WTC11 (cell line): ENCODE measurements around the gene CHST15. TPM values are rescaled to one million over a fixed set of nuclear protein-coding genes. Genes with fewer than 3 reads are reported as not detected.

ENCODE experiments used
- ATAC-seq: fragments of 200-7000 bp; cut with Tn5 transposase; 2 replicates; pipeline ENCODE4 v1.10.0; 2021; ENCODE audit warnings: mild to moderate bottlenecking, moderate library complexity
- CTCF ChIA-PET: fragments of 300-600 bp; sonication (Branson Sonifier 250); formaldehyde crosslinking; loops from one replicate; lab custom pipeline; 2021; ENCODE audit warnings: antibody characterized with exemption; lab: Charles Lee
- POLR2A ChIA-PET: fragments of 350-600 bp; sonication (Branson Sonifier 250); formaldehyde crosslinking; loops from one replicate; lab custom pipeline; 2021; ENCODE audit warnings: antibody characterized with exemption; lab: Charles Lee
- DNase-seq: peaks from one replicate; pipeline ENCODE4 v3.0.0; 2021; ENCODE audit warnings: low spot score
- H3K27ac Mint-ChIP-seq: 2 replicates; pipeline ENCODE4 v1.8.0; 2021; ENCODE audit warnings: mixed read lengths
- H3K27me3 Mint-ChIP-seq: 2 replicates; pipeline ENCODE4 v1.8.0; 2021; ENCODE audit warnings: low read depth, mild to moderate bottlenecking, moderate library complexity, mixed read lengths
- H3K36me3 Mint-ChIP-seq: 2 replicates; pipeline ENCODE4 v1.8.0; 2021; ENCODE audit warnings: mixed read lengths
- H3K4me1 Mint-ChIP-seq: 2 replicates; pipeline ENCODE4 v1.8.0; 2022; ENCODE audit warnings: mixed read lengths
- H3K4me3 Mint-ChIP-seq: 2 replicates; pipeline ENCODE4 v1.8.0; 2021; ENCODE audit warnings: mild to moderate bottlenecking, moderate library complexity, mixed read lengths
- H3K9me3 Mint-ChIP-seq: 2 replicates; pipeline ENCODE4 v1.8.0; 2021; ENCODE audit warnings: mixed read lengths
- ESRRA ChIP-seq: sonication (generic); formaldehyde crosslinking; IDR thresholded peaks from 2 replicates; pipeline ENCODE4 v1.8.1; 2022; ENCODE audit warnings: mild to moderate bottlenecking, missing genetic modification reagents, borderline replicate concordance
- FOXJ3 ChIP-seq: sonication (generic); formaldehyde crosslinking; IDR thresholded peaks from 2 replicates; pipeline ENCODE4 v1.9.0; 2021; ENCODE audit warnings: missing genetic modification reagents, mild to moderate bottlenecking, borderline replicate concordance
- FOXK1 ChIP-seq: sonication (generic); formaldehyde crosslinking; IDR thresholded peaks from 2 replicates; pipeline ENCODE4 v1.8.0; 2022; ENCODE audit warnings: mild to moderate bottlenecking, moderate library complexity, missing genetic modification reagents
- GABPB1 ChIP-seq: sonication (generic); formaldehyde crosslinking; IDR thresholded peaks from 2 replicates; pipeline ENCODE4 v1.8.1; 2023; ENCODE audit warnings: mild to moderate bottlenecking, missing genetic modification reagents
- IRF2 ChIP-seq: sonication (generic); formaldehyde crosslinking; IDR thresholded peaks from 2 replicates; pipeline ENCODE4 v1.8.0; 2022; ENCODE audit warnings: low read depth, missing genetic modification reagents, borderline replicate concordance
- MYBL2 ChIP-seq: sonication (generic); formaldehyde crosslinking; IDR thresholded peaks from 2 replicates; pipeline ENCODE4 v1.8.1; 2023; ENCODE audit warnings: mild to moderate bottlenecking, moderate library complexity, missing genetic modification reagents
- NFYB ChIP-seq: sonication (generic); formaldehyde crosslinking; conservative IDR thresholded peaks from 2 replicates; pipeline ENCODE4 v1.8.0; 2022; ENCODE audit warnings: low read depth, missing genetic modification reagents
- NR3C1 ChIP-seq: sonication (generic); formaldehyde crosslinking; conservative IDR thresholded peaks from 2 replicates; pipeline ENCODE4 v1.8.1; 2023; ENCODE audit warnings: low read depth, mild to moderate bottlenecking, missing genetic modification reagents
- OVOL2 ChIP-seq: fragments of 250-450 bp; sonication (Bioruptor Pico); IDR thresholded peaks from 2 replicates; pipeline ENCODE4 v1.9.0; 2021; ENCODE audit warnings: mild to moderate bottlenecking, borderline replicate concordance
- SMAD4 ChIP-seq: sonication (generic); formaldehyde crosslinking; IDR thresholded peaks from 2 replicates; pipeline ENCODE4 v1.8.0; 2022; ENCODE audit warnings: mild to moderate bottlenecking, missing genetic modification reagents
- TCF7 ChIP-seq: sonication (generic); formaldehyde crosslinking; IDR thresholded peaks from 2 replicates; pipeline ENCODE4 v1.8.0; 2022; ENCODE audit warnings: mild to moderate bottlenecking, low read depth, missing genetic modification reagents, moderate library complexity
- TEAD4 ChIP-seq: sonication (generic); formaldehyde crosslinking; IDR thresholded peaks from 2 replicates; pipeline ENCODE4 v1.8.0; 2022; ENCODE audit warnings: mild to moderate bottlenecking, missing genetic modification reagents
- ZNF138 ChIP-seq: sonication (generic); formaldehyde crosslinking; conservative IDR thresholded peaks from 2 replicates; pipeline ENCODE4 v1.8.1; 2022; ENCODE audit warnings: mild to moderate bottlenecking, moderate library complexity, missing genetic modification reagents
- ZNF263 ChIP-seq: sonication (generic); formaldehyde crosslinking; IDR thresholded peaks from 2 replicates; pipeline ENCODE4 v1.8.1; 2022; ENCODE audit warnings: low read depth, mild to moderate bottlenecking, moderate library complexity, missing genetic modification reagents
- total RNA-seq: library from RNA; stranded (reverse); gene quantifications from 3 replicates; pipeline ENCODE4 v1.2.3, GENCODE V29; 2021
- TF ChIP-seq, protein P1 (sequence below): sonication (generic); formaldehyde crosslinking; IDR thresholded peaks from 2 replicates; pipeline ENCODE4 v1.8.1; 2023; ENCODE audit warnings: mild to moderate bottlenecking, moderate library complexity, missing genetic modification reagents
- TF ChIP-seq, protein P2 (sequence below): sonication (generic); formaldehyde crosslinking; IDR thresholded peaks from 2 replicates; pipeline ENCODE4 v1.8.1; 2022; ENCODE audit warnings: mild to moderate bottlenecking, missing genetic modification reagents, moderate library complexity, borderline replicate concordance
- TF ChIP-seq, protein P3 (sequence below): fragments of 250-450 bp; sonication (Bioruptor Pico); IDR thresholded peaks from 2 replicates; pipeline ENCODE4 v1.8.0; 2021; ENCODE audit warnings: mild to moderate bottlenecking
- TF ChIP-seq, protein P4 (sequence below): fragments of 250-450 bp; sonication (Bioruptor Pico); IDR thresholded peaks from 2 replicates; pipeline ENCODE4 v1.9.0; 2021; ENCODE audit warnings: mild to moderate bottlenecking, borderline replicate concordance
- TF ChIP-seq, protein P5 (sequence below): sonication (generic); formaldehyde crosslinking; IDR thresholded peaks from 2 replicates; pipeline ENCODE4 v1.8.1; 2022; ENCODE audit warnings: low read depth, missing genetic modification reagents, borderline replicate concordance

CHST15 gene
- total RNA-seq, 1 experiment from 2014 or later: 10.7 TPM

DNA sequence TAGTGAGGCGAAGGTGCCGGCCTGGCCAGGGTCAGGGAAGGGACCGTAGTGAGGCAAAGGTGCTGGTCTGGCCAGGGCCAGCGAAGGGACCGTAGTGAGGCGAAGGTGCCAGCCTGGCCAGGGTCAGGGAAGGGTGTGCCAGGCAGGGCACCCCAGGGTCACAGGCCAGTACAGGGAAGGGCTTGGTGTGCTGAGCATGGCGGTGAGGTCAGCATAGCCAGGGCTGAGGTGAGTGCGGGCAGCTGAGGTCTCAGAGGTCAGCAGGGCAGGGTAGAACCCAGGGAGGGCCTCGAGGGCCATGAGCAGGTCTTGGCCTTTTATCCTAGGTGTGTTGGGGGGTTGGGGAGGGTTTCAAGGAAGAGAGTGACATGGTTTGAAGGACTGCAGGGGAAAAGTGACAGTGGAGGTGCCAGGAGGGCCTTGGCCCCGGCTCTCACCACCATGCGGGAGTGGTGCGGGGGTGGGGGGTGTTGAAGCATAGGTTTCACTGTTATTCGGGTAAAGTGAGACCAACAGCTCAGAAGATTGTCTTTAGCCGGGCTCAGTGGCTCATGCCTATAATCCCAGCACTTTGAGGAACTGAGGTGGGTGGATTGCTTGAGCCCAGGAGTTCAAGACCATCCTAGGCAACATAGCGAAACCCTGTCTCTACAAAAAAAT, 93.3 kb downstream of the CHST15 start:
- no peak overlapping the region for H3K4me3 Mint-ChIP-seq
- no peak for DNase-seq
- TF ChIP-seq, protein P1, sequence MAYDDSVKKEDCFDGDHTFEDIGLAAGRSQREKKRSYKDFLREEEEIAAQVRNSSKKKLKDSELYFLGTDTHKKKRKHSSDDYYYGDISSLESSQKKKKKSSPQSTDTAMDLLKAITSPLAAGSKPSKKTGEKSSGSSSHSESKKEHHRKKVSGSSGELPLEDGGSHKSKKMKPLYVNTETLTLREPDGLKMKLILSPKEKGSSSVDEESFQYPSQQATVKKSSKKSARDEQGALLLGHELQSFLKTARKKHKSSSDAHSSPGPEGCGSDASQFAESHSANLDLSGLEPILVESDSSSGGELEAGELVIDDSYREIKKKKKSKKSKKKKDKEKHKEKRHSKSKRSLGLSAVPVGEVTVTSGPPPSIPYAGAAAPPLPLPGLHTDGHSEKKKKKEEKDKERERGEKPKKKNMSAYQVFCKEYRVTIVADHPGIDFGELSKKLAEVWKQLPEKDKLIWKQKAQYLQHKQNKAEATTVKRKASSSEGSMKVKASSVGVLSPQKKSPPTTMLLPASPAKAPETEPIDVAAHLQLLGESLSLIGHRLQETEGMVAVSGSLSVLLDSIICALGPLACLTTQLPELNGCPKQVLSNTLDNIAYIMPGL (CRISPR knock-in tag): no peak
- TF ChIP-seq TEAD4 (no peak), NFYB (CRISPR knock-in tag) (no peak), FOXJ3 (CRISPR knock-in tag) (no peak), ZNF138 (CRISPR knock-in tag) (no peak), TCF7 (CRISPR knock-in tag) (no peak), GABPB1 (CRISPR knock-in tag) (no peak)
- TF ChIP-seq, protein P2, sequence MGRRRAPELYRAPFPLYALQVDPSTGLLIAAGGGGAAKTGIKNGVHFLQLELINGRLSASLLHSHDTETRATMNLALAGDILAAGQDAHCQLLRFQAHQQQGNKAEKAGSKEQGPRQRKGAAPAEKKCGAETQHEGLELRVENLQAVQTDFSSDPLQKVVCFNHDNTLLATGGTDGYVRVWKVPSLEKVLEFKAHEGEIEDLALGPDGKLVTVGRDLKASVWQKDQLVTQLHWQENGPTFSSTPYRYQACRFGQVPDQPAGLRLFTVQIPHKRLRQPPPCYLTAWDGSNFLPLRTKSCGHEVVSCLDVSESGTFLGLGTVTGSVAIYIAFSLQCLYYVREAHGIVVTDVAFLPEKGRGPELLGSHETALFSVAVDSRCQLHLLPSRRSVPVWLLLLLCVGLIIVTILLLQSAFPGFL: no peak
- POLR2A ChIA-PET: no interaction called here
- ATAC-seq: no peak
- H3K4me1 Mint-ChIP-seq: peaks cover 10% of the 10 kb centered on the region
- H3K27me3 Mint-ChIP-seq: no peaks in the 10 kb centered on the region
- H3K9me3 Mint-ChIP-seq: no peaks in the 10 kb centered on the region
- no peak overlapping the region for H3K27ac Mint-ChIP-seq
- H3K36me3 Mint-ChIP-seq: no peaks in the 10 kb centered on the region
- CTCF ChIA-PET: no interaction called here

DNA sequence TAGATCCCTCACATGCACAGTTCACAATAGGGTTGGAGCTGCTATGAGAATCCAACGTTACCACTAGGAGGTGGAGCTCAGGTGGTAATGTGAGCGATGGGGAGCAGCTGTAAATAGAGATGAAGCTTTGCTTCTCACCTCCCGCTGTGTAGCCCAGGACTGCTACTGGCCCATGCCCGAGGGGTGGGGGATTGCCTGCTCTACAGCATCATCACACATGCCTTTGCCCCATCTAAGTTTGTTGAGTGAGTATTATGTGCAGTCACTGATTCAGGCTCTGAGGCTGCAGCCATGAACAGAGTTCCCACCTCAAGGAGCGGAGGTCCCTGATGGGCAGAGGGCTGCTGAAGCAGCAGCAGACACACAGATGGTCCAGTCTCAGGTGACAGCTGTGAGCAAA, 94.1 kb downstream of the CHST15 start:
- ChIA-PET POLR2A (no interaction called here), CTCF (interaction anchor here (0.6 to 1.1 kb wide), 3 partner anchors 12 to 390 kb away, joined by 3 to 4 read pairs (median 3); no protein-coding TSS in a partner anchor)
- no peak overlapping the region for H3K27ac Mint-ChIP-seq
- TF ChIP-seq NR3C1 (no peak), MYBL2 (CRISPR knock-in tag) (no peak), FOXK1 (no peak), ESRRA (CRISPR knock-in tag) (no peak), ZNF263 (CRISPR knock-in tag) (no peak), GABPB1 (CRISPR knock-in tag) (no peak), SMAD4 (CRISPR knock-in tag) (no peak), OVOL2 (CRISPR knock-in tag) (no peak), IRF2 (no peak)
- TF ChIP-seq, protein P3, sequence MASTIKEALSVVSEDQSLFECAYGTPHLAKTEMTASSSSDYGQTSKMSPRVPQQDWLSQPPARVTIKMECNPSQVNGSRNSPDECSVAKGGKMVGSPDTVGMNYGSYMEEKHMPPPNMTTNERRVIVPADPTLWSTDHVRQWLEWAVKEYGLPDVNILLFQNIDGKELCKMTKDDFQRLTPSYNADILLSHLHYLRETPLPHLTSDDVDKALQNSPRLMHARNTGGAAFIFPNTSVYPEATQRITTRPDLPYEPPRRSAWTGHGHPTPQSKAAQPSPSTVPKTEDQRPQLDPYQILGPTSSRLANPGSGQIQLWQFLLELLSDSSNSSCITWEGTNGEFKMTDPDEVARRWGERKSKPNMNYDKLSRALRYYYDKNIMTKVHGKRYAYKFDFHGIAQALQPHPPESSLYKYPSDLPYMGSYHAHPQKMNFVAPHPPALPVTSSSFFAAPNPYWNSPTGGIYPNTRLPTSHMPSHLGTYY (CRISPR knock-in tag): no peak
- TF ChIP-seq, protein P4, sequence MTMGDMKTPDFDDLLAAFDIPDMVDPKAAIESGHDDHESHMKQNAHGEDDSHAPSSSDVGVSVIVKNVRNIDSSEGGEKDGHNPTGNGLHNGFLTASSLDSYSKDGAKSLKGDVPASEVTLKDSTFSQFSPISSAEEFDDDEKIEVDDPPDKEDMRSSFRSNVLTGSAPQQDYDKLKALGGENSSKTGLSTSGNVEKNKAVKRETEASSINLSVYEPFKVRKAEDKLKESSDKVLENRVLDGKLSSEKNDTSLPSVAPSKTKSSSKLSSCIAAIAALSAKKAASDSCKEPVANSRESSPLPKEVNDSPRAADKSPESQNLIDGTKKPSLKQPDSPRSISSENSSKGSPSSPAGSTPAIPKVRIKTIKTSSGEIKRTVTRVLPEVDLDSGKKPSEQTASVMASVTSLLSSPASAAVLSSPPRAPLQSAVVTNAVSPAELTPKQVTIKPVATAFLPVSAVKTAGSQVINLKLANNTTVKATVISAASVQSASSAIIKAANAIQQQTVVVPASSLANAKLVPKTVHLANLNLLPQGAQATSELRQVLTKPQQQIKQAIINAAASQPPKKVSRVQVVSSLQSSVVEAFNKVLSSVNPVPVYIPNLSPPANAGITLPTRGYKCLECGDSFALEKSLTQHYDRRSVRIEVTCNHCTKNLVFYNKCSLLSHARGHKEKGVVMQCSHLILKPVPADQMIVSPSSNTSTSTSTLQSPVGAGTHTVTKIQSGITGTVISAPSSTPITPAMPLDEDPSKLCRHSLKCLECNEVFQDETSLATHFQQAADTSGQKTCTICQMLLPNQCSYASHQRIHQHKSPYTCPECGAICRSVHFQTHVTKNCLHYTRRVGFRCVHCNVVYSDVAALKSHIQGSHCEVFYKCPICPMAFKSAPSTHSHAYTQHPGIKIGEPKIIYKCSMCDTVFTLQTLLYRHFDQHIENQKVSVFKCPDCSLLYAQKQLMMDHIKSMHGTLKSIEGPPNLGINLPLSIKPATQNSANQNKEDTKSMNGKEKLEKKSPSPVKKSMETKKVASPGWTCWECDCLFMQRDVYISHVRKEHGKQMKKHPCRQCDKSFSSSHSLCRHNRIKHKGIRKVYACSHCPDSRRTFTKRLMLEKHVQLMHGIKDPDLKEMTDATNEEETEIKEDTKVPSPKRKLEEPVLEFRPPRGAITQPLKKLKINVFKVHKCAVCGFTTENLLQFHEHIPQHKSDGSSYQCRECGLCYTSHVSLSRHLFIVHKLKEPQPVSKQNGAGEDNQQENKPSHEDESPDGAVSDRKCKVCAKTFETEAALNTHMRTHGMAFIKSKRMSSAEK (CRISPR knock-in tag): no peak
- TF ChIP-seq, protein P2: no peak
- TF ChIP-seq, protein P5, sequence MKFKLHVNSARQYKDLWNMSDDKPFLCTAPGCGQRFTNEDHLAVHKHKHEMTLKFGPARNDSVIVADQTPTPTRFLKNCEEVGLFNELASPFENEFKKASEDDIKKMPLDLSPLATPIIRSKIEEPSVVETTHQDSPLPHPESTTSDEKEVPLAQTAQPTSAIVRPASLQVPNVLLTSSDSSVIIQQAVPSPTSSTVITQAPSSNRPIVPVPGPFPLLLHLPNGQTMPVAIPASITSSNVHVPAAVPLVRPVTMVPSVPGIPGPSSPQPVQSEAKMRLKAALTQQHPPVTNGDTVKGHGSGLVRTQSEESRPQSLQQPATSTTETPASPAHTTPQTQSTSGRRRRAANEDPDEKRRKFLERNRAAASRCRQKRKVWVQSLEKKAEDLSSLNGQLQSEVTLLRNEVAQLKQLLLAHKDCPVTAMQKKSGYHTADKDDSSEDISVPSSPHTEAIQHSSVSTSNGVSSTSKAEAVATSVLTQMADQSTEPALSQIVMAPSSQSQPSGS (CRISPR knock-in tag): no peak
- TF ChIP-seq, all 79 proteins: peak for 0
- ATAC-seq (no peak), DNase-seq (no peak)
- H3K27me3 Mint-ChIP-seq: peaks cover 3% of the 10 kb centered on the region
- H3K36me3 Mint-ChIP-seq: no peaks in the 10 kb centered on the region
- H3K9me3 Mint-ChIP-seq: no peaks in the 10 kb centered on the region
- H3K4me3 Mint-ChIP-seq: no peak overlapping the region
- H3K4me1 Mint-ChIP-seq: peaks cover 15% of the 10 kb centered on the region
